Cardiac septum (tissue), 1 donor: Measurements from ENCODE around the gene DEPP1. TPM values are rescaled to one million over a fixed set of nuclear protein-coding genes. Genes with fewer than 3 reads are reported as not detected.
A peak's percentile ranks its signal among the peaks of the same experiment; 100 is the strongest.

ENCODE experiments used
- DNase-seq: peaks from one replicate; pipeline ENCODE4 v3.0.0-alpha.2; 2020; ENCODE audit warnings: low spot score
- intact Hi-C: fragments of 100-400 bp; cut with DNase I; formaldehyde crosslinking; loops from one replicate; pipeline ENCODE4 v1.14.0; 2022
- total RNA-seq: library from RNA; stranded (reverse); fragmentation: NEBNext Ultra II Directional; extraction: Animal tissue kit (Norgen Biotek cat#: 25700); gene quantifications from one replicate; pipeline ENCODE4 v1.2.1, GENCODE V29; 2021
- donor health status: DM: no; HTN: no; CAD: no.

DEPP1 gene
- total RNA-seq, 1 donor from 2014 or later = 45.5 TPM

- intact Hi-C loops = loop anchor here (5.0 kb wide), 1 partner anchor 63 kb away; no protein-coding TSS in a partner anchor
- DNase-seq = peak; percentile 61
Observed at GRCh38 chr10:44929356-44930255, 49.0 kb downstream of the DEPP1 start.

GRCh38 chr10:44928462-44928861, 50.1 kb downstream of the DEPP1 start:
- intact Hi-C loops = no loop called here
- no peak for DNase-seq

- no peak for DNase-seq
- intact Hi-C loops = no loop called here
Observed at GRCh38 chr10:44927352-44927751, 51.3 kb downstream of the DEPP1 start.

DNA sequence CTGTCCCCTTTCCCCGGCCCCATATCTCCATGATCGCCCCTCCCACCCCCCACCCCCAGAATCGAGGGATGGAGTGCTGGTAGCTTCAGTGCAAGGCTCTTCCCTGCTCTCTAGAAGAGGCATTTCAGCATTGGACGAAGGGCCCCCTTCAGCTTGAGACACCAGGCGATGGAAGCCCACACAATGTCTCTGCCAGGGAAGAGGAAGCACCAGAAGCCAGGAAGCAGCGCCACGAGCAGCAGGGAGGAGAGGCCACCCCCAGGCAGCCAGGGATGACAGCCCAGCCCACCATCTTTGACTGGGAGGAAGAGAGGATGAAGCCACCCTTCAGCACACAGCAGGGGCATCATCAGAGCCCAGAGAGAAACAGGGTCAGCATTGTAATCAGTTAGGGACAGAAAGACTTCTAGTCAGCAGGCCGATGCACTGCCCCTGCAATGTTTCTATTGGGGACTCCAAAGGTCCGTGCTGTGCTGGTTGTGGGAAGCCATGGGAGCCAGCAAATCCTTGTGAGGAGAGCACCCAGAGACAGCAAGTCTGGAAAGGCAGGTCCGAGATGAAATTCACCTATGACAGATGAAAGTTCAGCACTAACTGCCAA, 51.8 kb downstream of the DEPP1 start:
- intact Hi-C loops = no loop called here
- peak; percentile 64 for DNase-seq

Other genes starting within 250 kb of the DEPP1 start
- not detected for gene TMEM72, start 67.5 kb downstream of the DEPP1 start, total RNA-seq
- gene RASSF4, start 19.0 kb downstream of the DEPP1 start, total RNA-seq = 47.5 TPM
- 14.9 TPM for gene ZNF22, start 22.1 kb upstream of the DEPP1 start, total RNA-seq